Stimulated activated naive B cell treated with anti-CD40 and anti-IgM and Interleukin-4, amounts not matched to agents 10 μg/mL and 1 μg/mL and 100 μg/mL, for 72 hours (primary cell): ENCODE results near the gene SYCE1L.

Source experiments
- ATAC-seq, 2 donors: fragments of 150-1000 bp; cut with Tn5 transposase; replicated peaks; 2 replicates each; pipeline ENCODE4 v1.10.0; 2021; ENCODE audit warnings: moderate library complexity in 1 of 2
- DNase-seq: peaks from one replicate; pipeline ENCODE4 v3.0.0; 2021
- H3K27ac Mint-ChIP-seq: one replicate; pipeline ENCODE4 v1.8.0; 2022; ENCODE audit warnings: mild to moderate bottlenecking, mixed read lengths
- H3K27me3 Mint-ChIP-seq, 2 donors: one replicate each; pipeline ENCODE4 v1.8.0; 2022; ENCODE audit warnings: mixed read lengths in 2 of 2
- H3K36me3 Mint-ChIP-seq, 2 donors: one replicate each; pipeline ENCODE4 v1.8.0; 2022; ENCODE audit warnings: mixed read lengths in 2 of 2, mild to moderate bottlenecking in 1 of 2
- H3K4me1 Mint-ChIP-seq, 2 donors: one replicate each; pipeline ENCODE4 v1.8.0; 2022; ENCODE audit warnings: mixed read lengths in 2 of 2, mild to moderate bottlenecking in 1 of 2
- H3K4me3 Mint-ChIP-seq, 2 donors: one replicate each; pipeline ENCODE4 v1.8.0; 2022; ENCODE audit warnings: mild to moderate bottlenecking in 2 of 2, mixed read lengths in 2 of 2, moderate library complexity in 1 of 2
- H3K9me3 Mint-ChIP-seq, 2 donors: one replicate each; pipeline ENCODE4 v1.8.0; 2022; ENCODE audit warnings: mixed read lengths in 2 of 2, mild to moderate bottlenecking in 1 of 2

Gene SYCE1L

GRCh38 chr16:77190478-77191258 is 8.5 kb upstream of the SYCE1L start, which contains the start of gene MON1B:
MON1B (plus strand) TSS chr16:77191190; CDS start chr16:77191486, 296 bp downstream.
- peak within 1 kb of the TSS; percentile 91 to 92 for H3K4me3 Mint-ChIP-seq
- ATAC-seq, result peak; percentile 96
- peaks cover 26 to 38% of the 10 kb centered on the region in 2 donors for H3K36me3 Mint-ChIP-seq
- peaks cover 0 to 7% of the 10 kb centered on the region in 2 donors for H3K9me3 Mint-ChIP-seq
- H3K4me1 Mint-ChIP-seq, result peaks cover 33 to 39% of the 10 kb centered on the region in 2 donors
- H3K27ac Mint-ChIP-seq, result peak within 1 kb of the TSS; percentile 99
- H3K27me3 Mint-ChIP-seq, result peaks cover under 1 to 4% of the 10 kb centered on the region in 2 donors
- DNase-seq, result peak; percentile 95

GRCh38 chr16:77191259-77191969 is 7.8 kb upstream of the SYCE1L start:
- peaks cover 0 to 4% of the 10 kb centered on the region in 2 donors for H3K27me3 Mint-ChIP-seq
- peaks cover 36 to 42% of the 10 kb centered on the region in 2 donors for H3K4me1 Mint-ChIP-seq
- H3K9me3 Mint-ChIP-seq, result peaks cover 0 to 7% of the 10 kb centered on the region in 2 donors
- DNase-seq, result no peak
- peaks cover 31 to 42% of the 10 kb centered on the region in 2 donors for H3K36me3 Mint-ChIP-seq
- peak; percentile 1 to 2 for ATAC-seq
- peak overlapping the region; percentile 99 for H3K27ac Mint-ChIP-seq
- peak overlapping the region; percentile 91 to 92 for H3K4me3 Mint-ChIP-seq

GRCh38 chr16:77193377-77193776 is 5.8 kb upstream of the SYCE1L start:
- H3K27me3 Mint-ChIP-seq, result no peaks in the 10 kb centered on the region
- no peak overlapping the region for H3K4me3 Mint-ChIP-seq
- H3K9me3 Mint-ChIP-seq, result peaks cover 0 to 7% of the 10 kb centered on the region in 2 donors
- DNase-seq (no peak), ATAC-seq (no peak)
- H3K36me3 Mint-ChIP-seq, result peaks cover 44 to 59% of the 10 kb centered on the region in 2 donors
- H3K4me1 Mint-ChIP-seq, result peaks cover 36 to 42% of the 10 kb centered on the region in 2 donors
- no peak overlapping the region for H3K27ac Mint-ChIP-seq

GRCh38 chr16:77194295-77195231 is 4.6 kb upstream of the SYCE1L start:
- Mint-ChIP-seq H3K4me3 (no peak overlapping the region), H3K9me3 (peaks cover 0 to 7% of the 10 kb centered on the region in 2 donors), H3K4me1 (peaks cover 32 to 37% of the 10 kb centered on the region in 2 donors), H3K36me3 (peaks cover 51 to 63% of the 10 kb centered on the region in 2 donors), H3K27me3 (no peaks in the 10 kb centered on the region), H3K27ac (peak overlapping the region; percentile 16)
- DNase-seq (no peak), ATAC-seq (no peak)

- peaks cover 32 to 37% of the 10 kb centered on the region in 2 donors for H3K4me1 Mint-ChIP-seq
- no peak for DNase-seq
- peaks cover 51 to 67% of the 10 kb centered on the region in 2 donors for H3K36me3 Mint-ChIP-seq
- H3K9me3 Mint-ChIP-seq, result peaks cover 0 to 7% of the 10 kb centered on the region in 2 donors
- no peak overlapping the region for H3K27ac Mint-ChIP-seq
- H3K27me3 Mint-ChIP-seq, result no peaks in the 10 kb centered on the region
- no peak overlapping the region for H3K4me3 Mint-ChIP-seq
- no peak for ATAC-seq
These were observed 3.8 kb upstream of the SYCE1L start for GRCh38 chr16:77195411-77195810.

GRCh38 chr16:77197747-77198146 is 1.5 kb upstream of the SYCE1L start:
- Mint-ChIP-seq H3K9me3 (no peaks in the 10 kb centered on the region), H3K4me1 (peaks cover 17 to 23% of the 10 kb centered on the region in 2 donors), H3K27me3 (no peaks in the 10 kb centered on the region), H3K4me3 (no peak overlapping the region), H3K27ac (no peak overlapping the region), H3K36me3 (peaks cover 45 to 60% of the 10 kb centered on the region in 2 donors)
- DNase-seq, result no peak
- ATAC-seq, result no peak

GRCh38 chr16:77206533-77206932 is 7.3 kb downstream of the SYCE1L start:
- DNase-seq, result no peak
- ATAC-seq, result no peak
- H3K36me3 Mint-ChIP-seq, result peaks cover 7 to 28% of the 10 kb centered on the region in 2 donors
- H3K9me3 Mint-ChIP-seq, result no peaks in the 10 kb centered on the region
- no peak overlapping the region for H3K27ac Mint-ChIP-seq
- H3K27me3 Mint-ChIP-seq, result no peaks in the 10 kb centered on the region
- peaks cover 1 to 2% of the 10 kb centered on the region in 2 donors for H3K4me1 Mint-ChIP-seq
- H3K4me3 Mint-ChIP-seq, result no peak overlapping the region

- peaks cover 3 to 7% of the 10 kb centered on the region in 2 donors for H3K4me1 Mint-ChIP-seq
- H3K4me3 Mint-ChIP-seq, result no peak overlapping the region
- H3K9me3 Mint-ChIP-seq, result no peaks in the 10 kb centered on the region
- H3K27me3 Mint-ChIP-seq, result no peaks in the 10 kb centered on the region
- peaks cover 7 to 28% of the 10 kb centered on the region in 2 donors for H3K36me3 Mint-ChIP-seq
- no peak for ATAC-seq
- H3K27ac Mint-ChIP-seq, result no peak overlapping the region
- no peak for DNase-seq
These were observed 7.8 kb downstream of the SYCE1L start for GRCh38 chr16:77207030-77207429.

- Mint-ChIP-seq H3K27me3 (no peaks in the 10 kb centered on the region), H3K36me3 (peaks cover 7 to 23% of the 10 kb centered on the region in 2 donors), H3K4me3 (no peak overlapping the region), H3K9me3 (no peaks in the 10 kb centered on the region), H3K4me1 (peaks cover 5 to 13% of the 10 kb centered on the region in 2 donors), H3K27ac (no peak overlapping the region)
- DNase-seq (no peak), ATAC-seq (no peak)
These were observed 9.2 kb downstream of the SYCE1L start for GRCh38 chr16:77208382-77208781.

- peaks cover 2 to 16% of the 10 kb centered on the region in 2 donors for H3K36me3 Mint-ChIP-seq
- ATAC-seq (peak; percentile 72 to 76), DNase-seq (peak; percentile 58)
- no peaks in the 10 kb centered on the region for H3K9me3 Mint-ChIP-seq
- peaks cover 8 to 17% of the 10 kb centered on the region in 2 donors for H3K4me1 Mint-ChIP-seq
- H3K27ac Mint-ChIP-seq, result peak overlapping the region; percentile 73
- H3K4me3 Mint-ChIP-seq, result peak overlapping the region; percentile 80 to 88
- no peaks in the 10 kb centered on the region for H3K27me3 Mint-ChIP-seq
These were observed 12.9 kb downstream of the SYCE1L start for GRCh38 chr16:77211880-77212740.

- Mint-ChIP-seq H3K27me3 (no peaks in the 10 kb centered on the region), H3K27ac (peak overlapping the region; percentile 63), H3K36me3 (peaks cover 0 to 12% of the 10 kb centered on the region in 2 donors), H3K9me3 (no peaks in the 10 kb centered on the region), H3K4me3 (peak overlapping the region; percentile 82 to 88), H3K4me1 (peaks cover 8 to 17% of the 10 kb centered on the region in 2 donors)
- ATAC-seq, result peak; percentile 85 to 88
- DNase-seq, result peak; percentile 61
These were observed 13.7 kb downstream of the SYCE1L start for GRCh38 chr16:77212741-77213541.

GRCh38 chr16:77213542-77214106 is 14.4 kb downstream of the SYCE1L start:
- Mint-ChIP-seq H3K4me3 (peak overlapping the region; percentile 82 to 88), H3K4me1 (peaks cover 8 to 17% of the 10 kb centered on the region in 2 donors), H3K27me3 (no peaks in the 10 kb centered on the region), H3K27ac (peak overlapping the region; percentile 63), H3K36me3 (peaks cover 0 to 10% of the 10 kb centered on the region in 2 donors), H3K9me3 (no peaks in the 10 kb centered on the region)
- ATAC-seq (no peak), DNase-seq (no peak)
